ENCODE measurements around the gene IGF2BP2. TPM values are rescaled to one million over a fixed set of nuclear protein-coding genes. Genes with fewer than 3 reads are reported as not detected.

The IGF2BP2 gene
- total RNA-seq, 4 donors from 2014 or later, result 29.3 to 49.8 (median 41.8) TPM

DNA sequence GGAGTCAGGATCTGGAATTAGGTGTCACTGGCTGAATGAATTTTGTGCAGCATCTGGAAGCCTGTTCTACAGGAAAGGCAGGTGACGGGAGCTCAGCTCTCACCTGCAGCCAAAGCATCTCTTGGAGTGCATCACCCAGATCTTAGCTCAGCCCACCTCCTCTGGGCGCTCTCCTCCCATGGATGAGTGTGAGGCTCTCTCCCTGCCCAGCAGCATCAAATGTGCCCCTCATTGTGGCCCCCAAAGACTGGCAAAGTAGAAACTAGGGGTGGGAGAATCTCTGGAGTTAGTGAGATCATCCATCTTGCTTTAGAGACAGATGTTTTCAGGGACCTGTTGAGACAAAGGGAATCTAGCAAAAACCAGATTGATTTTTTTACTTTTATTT, 170.1 kb downstream of the IGF2BP2 start:
- H3K36me3 ChIP-seq, result peaks cover 0 to 21% (median 0%) of the 10 kb centered on the region in 3 donors
- peaks cover 5 to 67% (median 40%) of the 10 kb centered on the region in 4 donors for H3K4me1 ChIP-seq
- no peaks in the 10 kb centered on the region for H3K9me3 ChIP-seq
- WGBS, 2 donors, result 93 to 95% methylated on average over 2 of the region's 2 CpGs
- no peak overlapping the region for H3K4me3 ChIP-seq
- TF ChIP-seq POLR2A (IDR thresholded peaks at IDR 0.05), result no peak
- no peak for TF ChIP-seq CTCF (IDR thresholded peaks at IDR 0.05)
- no peak for TF ChIP-seq EP300 (IDR thresholded peaks at IDR 0.05)
- H3K27me3 ChIP-seq, result no peaks in the 10 kb centered on the region
- H3K27ac ChIP-seq, result peak overlapping the region; percentile 72 to 99 (median 94)
- DNase-seq (ENCODE audit: low spot score in 2 of 2), result no peak

GRCh38 chr3:185653949-185654757, 170.7 kb downstream of the IGF2BP2 start:
- Histone ChIP-seq H3K9me3 (no peaks in the 10 kb centered on the region), H3K27ac (peak overlapping the region; percentile 72 to 99 (median 94)), H3K4me3 (no peak overlapping the region), H3K36me3 (peaks cover 0 to 27% (median 0%) of the 10 kb centered on the region in 3 donors), H3K27me3 (no peaks in the 10 kb centered on the region), H3K4me1 (peaks cover 5 to 61% (median 35%) of the 10 kb centered on the region in 4 donors)
- WGBS, 2 donors, result 82 to 94% methylated on average over 12 of the region's 12 CpGs
- no peak for TF ChIP-seq EP300 (IDR thresholded peaks at IDR 0.05)
- no peak for TF ChIP-seq POLR2A (IDR thresholded peaks at IDR 0.05)
- TF ChIP-seq CTCF (IDR thresholded peaks at IDR 0.05), result no peak
- DNase-seq (ENCODE audit: low spot score in 2 of 2), result no peak

DNA sequence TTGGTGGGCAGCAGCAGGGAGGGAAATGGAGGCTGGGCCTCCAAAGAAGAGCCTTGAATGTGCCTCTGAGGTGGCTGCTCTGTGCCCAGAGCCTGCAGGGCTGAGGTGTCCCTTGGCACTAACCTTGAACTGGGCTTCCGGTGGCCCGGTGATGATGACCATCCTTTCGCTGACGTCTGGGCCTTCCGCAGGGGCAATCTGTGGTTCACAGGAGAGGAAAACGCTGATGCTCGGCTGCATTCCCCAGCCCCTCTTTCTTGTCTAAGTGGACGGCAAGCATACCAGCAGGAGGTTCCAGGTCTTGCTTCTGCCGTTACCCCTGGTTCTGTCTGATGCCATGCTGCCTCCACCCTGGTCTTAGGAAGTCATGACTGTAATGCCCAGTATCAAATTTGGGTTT, 172.9 kb downstream of the IGF2BP2 start:
- TF ChIP-seq CTCF (IDR thresholded peaks at IDR 0.05) (no peak), EP300 (IDR thresholded peaks at IDR 0.05) (no peak), POLR2A (IDR thresholded peaks at IDR 0.05) (no peak)
- peak overlapping the region in 2 of 4 donors; percentile 29 to 96 for H3K27ac ChIP-seq
- no peaks in the 10 kb centered on the region for H3K9me3 ChIP-seq
- no peaks in the 10 kb centered on the region for H3K27me3 ChIP-seq
- no peak for DNase-seq (ENCODE audit: low spot score in 2 of 2)
- H3K4me1 ChIP-seq, result peaks cover 0 to 40% (median 16%) of the 10 kb centered on the region in 4 donors
- no peak overlapping the region for H3K4me3 ChIP-seq
- H3K36me3 ChIP-seq, result peaks cover 0 to 45% (median 0%) of the 10 kb centered on the region in 3 donors
- 94 to 95% methylated on average over 5 to 9 of the region's 9 CpGs for WGBS, 2 donors

DNA sequence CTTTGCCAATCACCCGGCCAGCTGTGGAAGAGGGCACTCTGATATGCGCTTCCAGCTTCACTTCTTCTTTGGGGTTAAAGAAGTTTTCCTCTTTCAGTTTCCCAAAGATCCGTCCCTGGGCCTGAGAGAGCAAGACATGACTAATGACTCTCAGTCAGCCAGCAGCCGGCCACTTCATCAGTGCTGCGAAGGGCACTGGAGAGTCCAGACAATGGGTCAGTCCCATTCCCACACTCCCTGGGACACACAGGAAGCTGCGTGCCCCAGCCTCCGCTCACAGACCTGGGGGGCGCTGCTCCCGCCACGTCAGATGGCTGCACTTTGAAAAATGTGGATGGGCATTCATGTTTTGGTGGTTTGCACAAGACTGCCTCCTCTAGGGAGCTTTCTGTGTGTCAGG, 175.4 kb downstream of the IGF2BP2 start:
- Histone ChIP-seq H3K4me3 (no peak overlapping the region), H3K36me3 (peaks cover 0 to 65% (median 0%) of the 10 kb centered on the region in 3 donors), H3K9me3 (no peaks in the 10 kb centered on the region), H3K27ac (peak overlapping the region in 1 of 4 donors; percentile 16), H3K27me3 (no peaks in the 10 kb centered on the region), H3K4me1 (peaks cover 0 to 14% (median 0%) of the 10 kb centered on the region in 4 donors)
- DNase-seq (ENCODE audit: low spot score in 2 of 2), result no peak
- TF ChIP-seq CTCF (IDR thresholded peaks at IDR 0.05) (no peak), POLR2A (IDR thresholded peaks at IDR 0.05) (no peak), EP300 (IDR thresholded peaks at IDR 0.05) (no peak)
- 82 to 86% methylated on average over 10 of the region's 10 CpGs for WGBS, 2 donors

DNA sequence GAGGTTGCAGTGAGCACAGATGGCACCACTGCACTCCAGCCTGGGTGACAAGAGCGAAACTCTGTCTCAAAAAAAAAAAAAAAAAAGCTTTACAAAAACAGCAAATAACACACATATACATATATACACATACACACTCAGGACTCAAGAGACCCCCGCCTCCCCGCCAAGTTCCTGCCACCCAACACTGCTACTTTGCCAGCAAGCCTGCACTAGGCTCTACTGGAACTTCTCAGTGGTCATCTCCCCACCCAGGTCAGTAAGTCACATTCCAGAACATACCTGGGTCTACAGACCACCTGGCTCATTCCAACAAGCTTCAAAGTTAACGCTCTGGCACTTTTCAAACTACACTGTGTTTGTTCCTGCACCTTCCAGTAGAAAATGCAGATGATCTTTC, 176.4 kb downstream of the IGF2BP2 start:
- H3K9me3 ChIP-seq, result no peaks in the 10 kb centered on the region
- H3K4me1 ChIP-seq, result peaks cover 0 to 14% (median 0%) of the 10 kb centered on the region in 4 donors
- no peak for DNase-seq (ENCODE audit: low spot score in 2 of 2)
- no peak overlapping the region for H3K4me3 ChIP-seq
- no peaks in the 10 kb centered on the region for H3K27me3 ChIP-seq
- TF ChIP-seq EP300 (IDR thresholded peaks at IDR 0.05) (no peak), POLR2A (IDR thresholded peaks at IDR 0.05) (no peak), CTCF (IDR thresholded peaks at IDR 0.05) (no peak)
- peak overlapping the region in 1 of 4 donors; percentile 5 for H3K27ac ChIP-seq
- H3K36me3 ChIP-seq, result peaks cover 0 to 63% (median 0%) of the 10 kb centered on the region in 3 donors
- WGBS, 2 donors, result 93 to 97% methylated on average over 4 of the region's 4 CpGs
